Gastroesophageal sphincter (tissue), 3 donors: ENCODE results near the gene NCF2.

Source experiments
- EP300 ChIP-seq: sonication (generic); formaldehyde crosslinking; IDR thresholded peaks from one replicate; pipeline ENCODE4 v1.6.1; 2017; ENCODE audit warnings: antibody characterized with exemption, mild to moderate bottlenecking
- POLR2A ChIP-seq, 2 donors: fragments of 450-650 bp; IDR thresholded peaks; one replicate each; pipeline ENCODE4 v1.6.1; 2017; ENCODE audit warnings: antibody characterized with exemption in 2 of 2, mild to moderate bottlenecking in 2 of 2, moderate library complexity in 1 of 2
- POLR2AphosphoS5 ChIP-seq: sonication (generic); formaldehyde crosslinking; IDR thresholded peaks from one replicate; pipeline ENCODE4 v1.6.1; 2017; ENCODE audit warnings: antibody characterized with exemption
- TF ChIP-seq, protein P1 (sequence below), 4 experiments: fragments of 200-600 bp in 2 of 4; fragments of 450-650 bp in 2 of 4; sonication (generic) in 1 of 4; IDR thresholded peaks; one replicate each; pipeline ENCODE4 v1.5.1; 2017 to 2019; ENCODE audit warnings: antibody characterized with exemption in 4 of 4, mild to moderate bottlenecking in 2 of 4, moderate library complexity in 2 of 4

DNA sequence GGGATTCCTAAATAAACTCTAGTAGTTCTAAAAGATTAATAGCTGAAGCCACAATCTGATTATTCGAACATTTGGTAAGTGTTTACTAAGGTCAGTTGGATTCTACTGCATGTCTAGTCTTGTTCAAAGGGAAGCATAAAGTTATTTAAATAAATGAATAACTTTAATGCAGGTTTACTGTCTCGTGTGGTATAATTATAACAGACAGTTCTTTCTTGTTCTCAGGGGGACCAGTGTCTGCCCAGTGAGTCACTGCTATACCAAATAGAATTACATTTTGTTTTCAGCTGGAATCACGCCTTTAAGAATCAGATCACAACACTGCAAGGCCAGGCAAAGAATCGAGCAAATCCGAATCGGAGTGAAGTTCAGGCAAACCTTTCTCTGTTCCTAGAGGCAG is 72.9 kb downstream of the NCF2 start:
- TF ChIP-seq, protein P1, sequence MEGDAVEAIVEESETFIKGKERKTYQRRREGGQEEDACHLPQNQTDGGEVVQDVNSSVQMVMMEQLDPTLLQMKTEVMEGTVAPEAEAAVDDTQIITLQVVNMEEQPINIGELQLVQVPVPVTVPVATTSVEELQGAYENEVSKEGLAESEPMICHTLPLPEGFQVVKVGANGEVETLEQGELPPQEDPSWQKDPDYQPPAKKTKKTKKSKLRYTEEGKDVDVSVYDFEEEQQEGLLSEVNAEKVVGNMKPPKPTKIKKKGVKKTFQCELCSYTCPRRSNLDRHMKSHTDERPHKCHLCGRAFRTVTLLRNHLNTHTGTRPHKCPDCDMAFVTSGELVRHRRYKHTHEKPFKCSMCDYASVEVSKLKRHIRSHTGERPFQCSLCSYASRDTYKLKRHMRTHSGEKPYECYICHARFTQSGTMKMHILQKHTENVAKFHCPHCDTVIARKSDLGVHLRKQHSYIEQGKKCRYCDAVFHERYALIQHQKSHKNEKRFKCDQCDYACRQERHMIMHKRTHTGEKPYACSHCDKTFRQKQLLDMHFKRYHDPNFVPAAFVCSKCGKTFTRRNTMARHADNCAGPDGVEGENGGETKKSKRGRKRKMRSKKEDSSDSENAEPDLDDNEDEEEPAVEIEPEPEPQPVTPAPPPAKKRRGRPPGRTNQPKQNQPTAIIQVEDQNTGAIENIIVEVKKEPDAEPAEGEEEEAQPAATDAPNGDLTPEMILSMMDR (IDR thresholded peaks at IDR 0.05): no peak
- no peak for TF ChIP-seq POLR2AphosphoS5
- no peak for TF ChIP-seq POLR2A (IDR thresholded peaks at IDR 0.05)
- TF ChIP-seq EP300: no peak
